IMR-90 (cell line): Measurements from ENCODE around the gene ZFAND4. TPM values are rescaled to one million over a fixed set of nuclear protein-coding genes. Genes with fewer than 3 reads are reported as not detected.

ENCODE experiments used
- ATAC-seq: fragments of 200-7000 bp; cut with Tn5 transposase; 2 replicates; pipeline ENCODE4 v1.9.1; 2020; ENCODE audit warnings: low read depth, mild to moderate bottlenecking, moderate library complexity
- BruUV-seq: library from RNA; stranded (reverse); fragments of 400-500 nt; replicated peaks from 2 replicates; lab custom pipeline; 2021; lab: Mats Ljungman, UMichigan
- CTCF ChIA-PET: fragments of 300-600 bp; formaldehyde crosslinking; extraction: SDS; loops from one replicate; lab custom pipeline; 2021; ENCODE audit warnings: antibody characterized with exemption; lab: Yijun Ruan, JAX
- POLR2A ChIA-PET: fragments of 300-600 bp; sonication (Branson Sonifier 250); formaldehyde crosslinking; loops from one replicate; lab custom pipeline; 2022; ENCODE audit warnings: antibody characterized with exemption; ENCODE audit not compliant: unreplicated experiment; lab: Charles Lee
- DNase-seq: peaks from one replicate; pipeline ENCODE4 v3.0.0; 2013
- H2AFZ ChIP-seq: replicated peaks from 2 replicates; pipeline ENCODE3; 2013; ENCODE audit warnings: low read length, mild to moderate bottlenecking; ENCODE audit not compliant: poor library complexity
- H2AK5ac ChIP-seq: 2 replicates; pipeline ENCODE4 v1.6.1; 2013; ENCODE audit warnings: low read depth, low read length, inconsistent platforms
- H2AK9ac ChIP-seq: replicated peaks from 2 replicates; pipeline ENCODE3; 2013; ENCODE audit warnings: mild to moderate bottlenecking, low read depth, low read length, moderate library complexity; ENCODE audit not compliant: poor library complexity
- H2BK120ac ChIP-seq: 2 replicates; pipeline ENCODE4 v1.6.1; 2013; ENCODE audit warnings: low read depth, low read length, inconsistent platforms
- H2BK15ac ChIP-seq: 3 replicates; pipeline ENCODE4 v1.6.1; 2013; ENCODE audit warnings: low read depth, low read length, inconsistent platforms
- H2BK20ac ChIP-seq: 2 replicates; pipeline ENCODE4 v1.6.1; 2013; ENCODE audit warnings: low read depth, mild to moderate bottlenecking, inconsistent platforms, low read length, moderate library complexity
- H2BK5ac ChIP-seq: 2 replicates; pipeline ENCODE4 v1.6.1; 2013; ENCODE audit warnings: mild to moderate bottlenecking, low read depth, low read length, inconsistent platforms; ENCODE audit not compliant: poor library complexity, severe bottlenecking
- H3K14ac ChIP-seq: replicated peaks from 2 replicates; pipeline ENCODE4 v1.6.1; 2013; ENCODE audit warnings: low read depth, low read length, inconsistent platforms
- H3K18ac ChIP-seq: 2 replicates; pipeline ENCODE4 v1.6.1; 2013; ENCODE audit warnings: low read depth, low read length, control low read depth
- H3K23ac ChIP-seq: 2 replicates; pipeline ENCODE4 v1.6.1; 2013; ENCODE audit warnings: low read depth, low read length, inconsistent platforms
- H3K27ac ChIP-seq: 2 replicates; pipeline ENCODE4 v1.5.1; 2013; ENCODE audit warnings: mild to moderate bottlenecking, control low read depth, low read length; ENCODE audit not compliant: insufficient read depth
- H3K27me3 ChIP-seq: 2 replicates; pipeline ENCODE4 v1.6.1; 2013; ENCODE audit warnings: low read length; ENCODE audit not compliant: control insufficient read depth, insufficient read depth
- H3K36me3 ChIP-seq: 2 replicates; pipeline ENCODE4 v1.6.1; 2013; ENCODE audit warnings: low read length, mixed read lengths; ENCODE audit not compliant: control insufficient read depth, insufficient read depth
- H3K4ac ChIP-seq: 2 replicates; pipeline ENCODE4 v1.6.1; 2013; ENCODE audit warnings: low read depth, low read length, inconsistent platforms
- H3K4me1 ChIP-seq: 2 replicates; pipeline ENCODE4 v1.6.1; 2013; ENCODE audit warnings: low read length, mixed read lengths; ENCODE audit not compliant: control insufficient read depth, insufficient read depth
- H3K4me2 ChIP-seq: 2 replicates; pipeline ENCODE4 v1.6.1; 2013; ENCODE audit warnings: low read depth, mild to moderate bottlenecking, control low read depth, low read length, moderate library complexity
- H3K4me3 ChIP-seq: 2 replicates; pipeline ENCODE4 v1.5.1; 2013; ENCODE audit warnings: low read depth, mild to moderate bottlenecking, control low read depth, low read length, moderate library complexity; ENCODE audit not compliant: insufficient read depth
- H3K56ac ChIP-seq: 2 replicates; pipeline ENCODE4 v1.6.1; 2013; ENCODE audit warnings: low read length, inconsistent platforms; ENCODE audit not compliant: insufficient read depth; ENCODE audit errors: extremely low read depth
- H3K79me1 ChIP-seq, 2 experiments: 2 replicates each; pipeline ENCODE4 v1.6.1; 2013; ENCODE audit warnings: low read length in 2 of 2, inconsistent platforms in 1 of 2, low read depth in 1 of 2
- H3K9ac ChIP-seq: 2 replicates; pipeline ENCODE4 v1.6.1; 2013; ENCODE audit warnings: low read depth, low read length, control low read depth
- H3K9me1 ChIP-seq: 2 replicates; pipeline ENCODE4 v1.6.1; 2013; ENCODE audit warnings: low read length, inconsistent platforms; ENCODE audit not compliant: insufficient read depth
- H3K9me3 ChIP-seq: 2 replicates; pipeline ENCODE4 v1.6.1; 2013; ENCODE audit warnings: low read length; ENCODE audit not compliant: control insufficient read depth, insufficient read depth
- H4K20me1 ChIP-seq: 2 replicates; pipeline ENCODE4 v1.6.1; 2013; ENCODE audit warnings: low read length, inconsistent platforms; ENCODE audit not compliant: insufficient read depth
- H4K5ac ChIP-seq: 2 replicates; pipeline ENCODE4 v1.6.1; 2013; ENCODE audit warnings: mild to moderate bottlenecking, low read depth, low read length, control low read depth
- H4K8ac ChIP-seq, 2 experiments: 2 replicates each; pipeline ENCODE4 v1.6.1; 2013; ENCODE audit warnings: low read depth in 2 of 2, low read length in 2 of 2, control low read depth in 1 of 2, inconsistent platforms in 1 of 2
- H4K91ac ChIP-seq: 2 replicates; pipeline ENCODE4 v1.6.1; 2013; ENCODE audit warnings: low read depth, low read length, inconsistent platforms; ENCODE audit not compliant: insufficient read depth
- CEBPB ChIP-seq: IDR thresholded peaks from 2 replicates; pipeline ENCODE4 v1.6.1; 2012; ENCODE audit warnings: low read depth, low read length, improper control_type of control experiment
- CHD1 ChIP-seq: IDR thresholded peaks from 2 replicates; pipeline ENCODE4 v1.6.1; 2012; ENCODE audit warnings: low read depth, low read length, improper control_type of control experiment
- CTCF ChIP-seq: conservative IDR thresholded peaks from 2 replicates; pipeline ENCODE4 v1.5.1; 2012; ENCODE audit warnings: mild to moderate bottlenecking, low read depth, low read length, improper control_type of control experiment
- ELK1 ChIP-seq: fragments of 150-350 bp; IDR thresholded peaks from 2 replicates; pipeline ENCODE4 v1.6.1; 2016; ENCODE audit warnings: low read depth, mild to moderate bottlenecking, low read length, moderate library complexity, borderline replicate concordance
- FOS ChIP-seq: fragments of 150-350 bp; IDR thresholded peaks from 2 replicates; pipeline ENCODE4 v1.6.1; 2016; ENCODE audit warnings: low read depth, low read length
- MXI1 ChIP-seq: IDR thresholded peaks from 2 replicates; pipeline ENCODE4 v1.6.1; 2012; ENCODE audit warnings: low read depth, mild to moderate bottlenecking, low read length, moderate library complexity, borderline replicate concordance
- NFE2L2 ChIP-seq: fragments of 150-350 bp; IDR thresholded peaks from 2 replicates; pipeline ENCODE4 v1.6.1; 2016; ENCODE audit warnings: low read depth, mild to moderate bottlenecking, low read length
- POLR2A ChIP-seq: IDR thresholded peaks from 2 replicates; pipeline ENCODE4 v1.6.1; 2012; ENCODE audit warnings: mild to moderate bottlenecking, low read depth, low read length
- RAD21 ChIP-seq: IDR thresholded peaks from 2 replicates; pipeline ENCODE4 v1.6.1; 2012; ENCODE audit warnings: low read length, improper control_type of control experiment
- RCOR1 ChIP-seq: IDR thresholded peaks from 2 replicates; pipeline ENCODE4 v1.6.1; 2012; ENCODE audit warnings: mild to moderate bottlenecking, low read length, improper control_type of control experiment; ENCODE audit not compliant: insufficient replicate concordance
- RFX5 ChIP-seq: IDR thresholded peaks from 2 replicates; pipeline ENCODE4 v1.8.0; 2012; ENCODE audit warnings: low read depth, mild to moderate bottlenecking, low read length, moderate library complexity
- SMC3 ChIP-seq: fragments of 150-350 bp; IDR thresholded peaks from 2 replicates; pipeline ENCODE4 v1.6.1; 2016; ENCODE audit warnings: low read depth, mild to moderate bottlenecking, antibody characterized with exemption, low read length, moderate library complexity
- WGBS, 2 experiments: methylation state at CpG; one replicate each; pipeline versions ENCODE4 v1.1.5 to v1.1.7; 2013; ENCODE audit warnings: missing lambda C conversion rate in 2 of 2; ENCODE audit not compliant: insufficient read length in 1 of 2; ENCODE audit errors: extremely low coverage in 2 of 2; 5-methylcytosine and 5-hydroxymethylcytosine counted together
- dilution Hi-C: fragments of 300-500 bp; cut with HindIII; formaldehyde crosslinking; loops from one replicate; pipeline ENCODE4 v1.14.3; 2018; ENCODE audit warnings: low sequenced_read_pairs; ENCODE audit not compliant: unreplicated experiment
- in situ Hi-C: fragments of 300-500 bp; cut with MboI; formaldehyde crosslinking; loops from 3 replicates; pipeline ENCODE4 v1.14.3; 2019; ENCODE audit warnings: low sequenced_read_pairs, inconsistent platforms, mixed read lengths
- intact Hi-C: fragments of 100-400 bp; cut with micrococcal nuclease; formaldehyde crosslinking; loops from 2 replicates; pipeline ENCODE4 v1.10.0; 2022
- polyA plus RNA-seq, 3 experiments: library from polyadenylated mRNA; depleted of rRNA; stranded (reverse); fragments of >200 nt; gene quantifications; 2 replicates each; pipeline ENCODE4 v1.2.3, GENCODE V29; 2012; ENCODE audit warnings: low replicate concordance in 1 of 3
- total RNA-seq: library from RNA; depleted of rRNA; stranded (reverse); fragments of >200 nt; gene quantifications from 2 replicates; pipeline ENCODE4 v1.2.3, GENCODE V29; 2012
- TF ChIP-seq, protein P1 (sequence below): fragments of 150-350 bp; IDR thresholded peaks from 2 replicates; pipeline ENCODE4 v1.6.1; 2017; ENCODE audit warnings: mild to moderate bottlenecking, antibody characterized with exemption, low read length, low read depth

ZFAND4 gene
- total and polyA plus RNA-seq, 2 of the 4 experiments (the other 2 are of a cell fraction) = 2.0 to 3.4 TPM

DNA sequence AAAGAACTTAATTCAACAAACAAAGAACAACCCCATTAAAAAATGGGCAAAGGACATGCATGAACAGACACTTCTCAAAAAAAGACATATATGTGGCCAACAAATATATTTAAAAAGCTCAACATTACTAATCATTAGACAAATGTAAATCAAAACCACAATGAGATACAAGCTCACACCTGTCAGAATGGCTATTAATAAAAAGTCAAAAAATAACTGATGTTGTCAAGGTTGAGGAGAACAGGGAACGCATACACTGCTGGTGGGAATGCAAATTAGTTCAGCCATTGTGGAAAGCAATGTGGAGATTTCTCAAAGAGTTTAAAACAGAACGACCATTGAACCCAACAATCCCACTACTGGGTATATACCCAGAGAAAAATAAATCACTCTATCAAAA, 19.1 kb downstream of the ZFAND4 start:
- no peak overlapping the region for H4K91ac ChIP-seq
- H3K4me1 ChIP-seq = no peaks in the 10 kb centered on the region
- no peak overlapping the region for H4K5ac ChIP-seq
- DNase-seq = no peak
- no peaks in the 10 kb centered on the region for H3K9me1 ChIP-seq
- no peak overlapping the region for H3K4ac ChIP-seq
- no peak overlapping the region for H3K4me3 ChIP-seq
- no peak overlapping the region for H3K18ac ChIP-seq
- H3K9me3 ChIP-seq = no peaks in the 10 kb centered on the region
- ChIA-PET POLR2A (no interaction called here), CTCF (interaction anchor here (0.5 kb wide), 1 partner anchor 16 kb away, joined by 3 read pairs; no protein-coding TSS in a partner anchor)
- no peak for TF ChIP-seq NFE2L2
- TF ChIP-seq CEBPB = no peak
- TF ChIP-seq POLR2A = no peak
- no peak for TF ChIP-seq FOS
- TF ChIP-seq, protein P1, sequence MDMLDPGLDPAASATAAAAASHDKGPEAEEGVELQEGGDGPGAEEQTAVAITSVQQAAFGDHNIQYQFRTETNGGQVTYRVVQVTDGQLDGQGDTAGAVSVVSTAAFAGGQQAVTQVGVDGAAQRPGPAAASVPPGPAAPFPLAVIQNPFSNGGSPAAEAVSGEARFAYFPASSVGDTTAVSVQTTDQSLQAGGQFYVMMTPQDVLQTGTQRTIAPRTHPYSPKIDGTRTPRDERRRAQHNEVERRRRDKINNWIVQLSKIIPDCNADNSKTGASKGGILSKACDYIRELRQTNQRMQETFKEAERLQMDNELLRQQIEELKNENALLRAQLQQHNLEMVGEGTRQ = no peak
- TF ChIP-seq RFX5 = no peak
- TF ChIP-seq CTCF = no peak
- TF ChIP-seq MXI1 = no peak
- TF ChIP-seq SMC3 = no peak
- no peak for TF ChIP-seq RCOR1
- TF ChIP-seq ELK1 = no peak
- no peak for TF ChIP-seq CHD1
- no peak for TF ChIP-seq RAD21
- WGBS, 2 experiments = no CpG with 5 or more reads among the region's 2 CpGs
- peaks cover 0 to 4% of the 10 kb centered on the region in 2 experiments; a peak in 1 of 4 replicates for H3K79me1 ChIP-seq
- H3K56ac ChIP-seq = no peak overlapping the region
- no peak overlapping the region for H2BK120ac ChIP-seq
- no TSS peak for BruUV-seq
- H3K9ac ChIP-seq = no peak overlapping the region
- no peak overlapping the region for H2AK5ac ChIP-seq
- no peak overlapping the region for H3K23ac ChIP-seq
- ATAC-seq = no peak
- H4K8ac ChIP-seq = no peak overlapping the region
- H3K14ac ChIP-seq = no peak overlapping the region
- intact Hi-C loops = no loop called here
- H3K36me3 ChIP-seq = no peaks in the 10 kb centered on the region
- no peak overlapping the region for H2BK15ac ChIP-seq
- no peak overlapping the region for H2AFZ ChIP-seq
- no peak overlapping the region for H2AK9ac ChIP-seq
- dilution Hi-C loops = no loop called here
- no peak overlapping the region for H2BK20ac ChIP-seq
- no peak overlapping the region for H3K27ac ChIP-seq
- H2BK5ac ChIP-seq = no peak overlapping the region
- no peaks in the 10 kb centered on the region for H3K27me3 ChIP-seq
- H4K20me1 ChIP-seq = no peaks in the 10 kb centered on the region
- no peak overlapping the region for H3K4me2 ChIP-seq
- in situ Hi-C loops = no loop called here
